ENCODE measurements around the gene MLXIP. TPM values are rescaled to one million over a fixed set of nuclear protein-coding genes. Genes with fewer than 3 reads are reported as not detected.
"Not testable (repeated sequence)": the region's sequence is repeated elsewhere in the genome, so short reads cannot be mapped to it uniquely, and the experiment has no call there.

MLXIP gene
- total RNA-seq, 1 donor from 2014 or later: 16.9 TPM

DNA sequence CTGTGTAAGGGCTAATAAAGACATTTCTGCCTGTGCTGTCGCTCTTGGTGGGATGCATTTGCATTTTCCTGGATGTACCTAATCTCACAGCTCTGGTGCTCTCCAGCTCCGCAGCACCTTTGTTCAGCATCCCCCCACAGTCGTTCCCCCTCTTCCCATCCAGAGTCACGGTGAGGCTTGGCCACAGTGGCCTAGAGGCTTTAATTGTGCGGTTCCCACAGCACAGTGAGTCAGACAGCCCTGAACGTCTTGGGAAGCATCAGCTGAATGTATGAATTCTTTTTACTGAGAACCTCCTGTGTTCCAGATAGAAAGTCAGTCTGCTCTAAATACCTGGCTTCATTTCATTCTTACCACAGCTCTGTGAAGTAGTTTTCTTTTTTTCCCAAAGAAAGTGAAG lies 28.7 kb downstream of the MLXIP start:
- Histone ChIP-seq H3K9me3 (no peaks in the 10 kb centered on the region), H3K27ac (no peak overlapping the region), H3K4me1 (peaks cover 44% of the 10 kb centered on the region), H3K36me3 (no peaks in the 10 kb centered on the region), H3K4me3 (no peak overlapping the region), H3K27me3 (no peaks in the 10 kb centered on the region)
- intact Hi-C loops (cut with DNase I): no loop called here
- no peak for DNase-seq (ENCODE audit: extremely low spot score in 2 of 2)
- TF ChIP-seq POLR2A (IDR thresholded peaks at IDR 0.05) (no peak), POLR2AphosphoS5 (IDR thresholded peaks at IDR 0.05; ENCODE audit: insufficient read depth in 1 of 2, low read depth in 1 of 2) (no peak)
- TF ChIP-seq, protein P1, sequence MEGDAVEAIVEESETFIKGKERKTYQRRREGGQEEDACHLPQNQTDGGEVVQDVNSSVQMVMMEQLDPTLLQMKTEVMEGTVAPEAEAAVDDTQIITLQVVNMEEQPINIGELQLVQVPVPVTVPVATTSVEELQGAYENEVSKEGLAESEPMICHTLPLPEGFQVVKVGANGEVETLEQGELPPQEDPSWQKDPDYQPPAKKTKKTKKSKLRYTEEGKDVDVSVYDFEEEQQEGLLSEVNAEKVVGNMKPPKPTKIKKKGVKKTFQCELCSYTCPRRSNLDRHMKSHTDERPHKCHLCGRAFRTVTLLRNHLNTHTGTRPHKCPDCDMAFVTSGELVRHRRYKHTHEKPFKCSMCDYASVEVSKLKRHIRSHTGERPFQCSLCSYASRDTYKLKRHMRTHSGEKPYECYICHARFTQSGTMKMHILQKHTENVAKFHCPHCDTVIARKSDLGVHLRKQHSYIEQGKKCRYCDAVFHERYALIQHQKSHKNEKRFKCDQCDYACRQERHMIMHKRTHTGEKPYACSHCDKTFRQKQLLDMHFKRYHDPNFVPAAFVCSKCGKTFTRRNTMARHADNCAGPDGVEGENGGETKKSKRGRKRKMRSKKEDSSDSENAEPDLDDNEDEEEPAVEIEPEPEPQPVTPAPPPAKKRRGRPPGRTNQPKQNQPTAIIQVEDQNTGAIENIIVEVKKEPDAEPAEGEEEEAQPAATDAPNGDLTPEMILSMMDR (IDR thresholded peaks at IDR 0.05): no peak

DNA sequence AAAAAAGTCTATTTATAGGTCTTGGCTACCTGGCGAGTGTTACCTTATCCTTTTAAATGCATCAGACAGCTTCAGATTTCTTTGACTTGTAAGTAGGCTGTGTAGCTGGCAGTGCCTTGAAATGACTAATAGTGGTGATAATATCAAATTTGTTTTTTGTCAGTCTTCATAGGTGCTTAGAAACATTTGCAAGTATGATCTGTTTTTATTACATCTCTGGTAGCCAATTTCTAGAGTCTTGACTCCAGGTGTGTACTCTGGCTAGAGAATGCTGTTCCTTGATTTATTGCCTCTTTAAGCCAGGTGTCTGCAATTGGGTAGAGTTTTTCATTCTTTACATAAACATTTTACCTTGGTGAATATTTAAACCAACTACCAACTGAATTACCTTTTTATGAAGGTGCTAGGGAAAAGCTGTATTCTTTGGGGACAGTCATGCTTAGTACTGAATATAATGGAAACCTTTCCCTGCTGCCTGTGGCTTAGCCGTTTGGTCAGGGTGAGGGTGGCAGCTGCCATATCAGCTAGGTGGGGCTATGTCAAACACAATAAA lies 32.6 kb downstream of the MLXIP start:
- Histone ChIP-seq H3K27me3 (no peaks in the 10 kb centered on the region), H3K27ac (no peak overlapping the region), H3K4me1 (peaks cover 30% of the 10 kb centered on the region), H3K4me3 (no peak overlapping the region), H3K9me3 (no peaks in the 10 kb centered on the region), H3K36me3 (no peaks in the 10 kb centered on the region)
- intact Hi-C loops (cut with DNase I): no loop called here
- no peak for DNase-seq (ENCODE audit: extremely low spot score in 2 of 2)
- TF ChIP-seq POLR2A (IDR thresholded peaks at IDR 0.05) (no peak), POLR2AphosphoS5 (IDR thresholded peaks at IDR 0.05; ENCODE audit: insufficient read depth in 1 of 2, low read depth in 1 of 2) (peak in 1 of 2 donors; percentile 53)
- TF ChIP-seq, protein P1 (IDR thresholded peaks at IDR 0.05): no peak

DNA sequence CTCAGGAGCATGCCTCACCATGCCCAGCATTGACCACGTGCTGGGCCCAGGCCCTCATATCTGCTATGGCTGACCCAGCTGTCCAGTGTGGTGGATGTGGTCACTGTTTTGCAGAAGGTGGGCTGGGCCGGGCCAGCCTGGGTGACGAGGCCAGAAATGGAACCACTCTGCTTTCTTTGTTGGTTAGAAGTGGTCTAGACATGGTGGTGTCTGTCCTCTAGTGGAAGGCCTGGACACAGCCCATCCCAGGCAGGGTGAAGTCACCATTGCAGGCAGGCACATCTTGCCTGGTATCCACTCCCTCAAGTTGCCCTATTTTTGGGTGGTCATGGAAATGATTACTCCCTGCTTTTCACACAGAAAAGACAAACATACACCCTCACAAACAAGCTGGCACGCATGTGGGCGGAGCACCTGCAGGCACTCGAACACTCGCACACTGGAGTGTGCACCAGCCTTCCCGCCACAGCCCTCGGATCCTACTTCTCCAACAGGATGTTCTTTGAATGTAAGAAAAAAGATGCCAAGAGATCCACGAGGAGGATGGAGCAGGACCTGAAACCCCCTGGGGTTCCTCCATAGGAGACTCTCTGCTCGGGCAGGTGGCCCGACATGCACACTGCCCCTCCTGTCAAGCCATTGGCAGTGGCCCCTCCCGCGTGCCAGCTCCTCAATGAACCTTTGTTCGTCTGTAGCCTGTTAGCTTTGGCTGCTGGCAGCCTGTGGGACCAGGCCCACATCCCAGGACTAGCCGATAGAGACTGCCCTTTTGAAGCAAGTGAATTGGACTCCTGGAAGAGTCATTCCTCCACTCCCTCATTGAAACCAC lies 38.4 kb downstream of the MLXIP start:
- no peaks in the 10 kb centered on the region for H3K9me3 ChIP-seq
- no peak overlapping the region for H3K27ac ChIP-seq
- H3K4me1 ChIP-seq: peaks cover 18% of the 10 kb centered on the region
- intact Hi-C loops (cut with DNase I): no loop called here
- H3K4me3 ChIP-seq: no peak overlapping the region
- peak in 1 of 2 donors; percentile 79 for DNase-seq (ENCODE audit: extremely low spot score in 2 of 2)
- no peaks in the 10 kb centered on the region for H3K36me3 ChIP-seq
- TF ChIP-seq POLR2AphosphoS5 (IDR thresholded peaks at IDR 0.05; ENCODE audit: insufficient read depth in 1 of 2, low read depth in 1 of 2): no peak
- H3K27me3 ChIP-seq: no peaks in the 10 kb centered on the region

DNA sequence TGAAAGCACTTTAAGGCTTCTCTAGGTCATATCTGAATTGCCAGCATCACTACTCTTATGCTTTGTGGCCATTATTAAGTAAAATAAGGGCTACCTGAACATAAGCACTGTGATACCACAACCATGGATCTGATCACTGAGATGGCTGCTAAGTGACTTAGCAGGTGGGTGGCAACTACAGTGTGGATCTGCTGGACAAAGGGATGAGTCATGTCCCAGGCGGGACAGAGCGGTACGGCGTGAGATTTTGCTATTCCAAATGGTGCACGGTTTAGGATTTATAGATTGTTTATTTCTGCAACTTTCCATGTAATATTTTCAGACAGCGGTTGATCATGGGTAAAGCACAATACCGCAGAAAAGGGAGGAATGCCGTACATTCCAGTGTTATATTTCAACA lies 39.4 kb downstream of the MLXIP start:
- Histone ChIP-seq H3K4me1 (peaks cover 26% of the 10 kb centered on the region), H3K36me3 (no peaks in the 10 kb centered on the region), H3K27ac (no peak overlapping the region), H3K9me3 (no peaks in the 10 kb centered on the region), H3K4me3 (no peak overlapping the region), H3K27me3 (no peaks in the 10 kb centered on the region)
- no peak for DNase-seq (ENCODE audit: extremely low spot score in 2 of 2)
- TF ChIP-seq, protein P1 (IDR thresholded peaks at IDR 0.05): no peak
- TF ChIP-seq POLR2AphosphoS5 (IDR thresholded peaks at IDR 0.05; ENCODE audit: insufficient read depth in 1 of 2, low read depth in 1 of 2) (no peak), POLR2A (IDR thresholded peaks at IDR 0.05) (no peak)
- intact Hi-C loops (cut with DNase I): no loop called here

DNA sequence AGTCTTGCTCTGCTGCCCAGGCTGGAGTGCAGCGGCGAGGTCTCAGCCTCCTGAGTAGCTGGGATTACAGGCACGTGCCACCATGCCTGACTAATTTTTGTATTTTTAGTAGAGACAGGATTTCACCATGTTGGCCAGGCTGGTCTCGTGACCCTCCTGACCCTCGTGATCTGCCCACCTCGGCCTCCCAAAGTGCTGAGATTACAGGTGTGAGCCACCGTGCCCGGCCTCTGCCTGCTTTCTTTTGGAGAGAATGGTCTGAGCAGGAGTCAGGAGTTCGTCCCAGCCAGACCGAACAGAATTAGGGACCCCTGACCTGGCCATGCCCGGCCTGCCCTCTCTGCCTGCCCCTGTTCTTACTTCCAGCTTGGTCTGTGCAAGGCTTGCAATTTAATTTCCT lies 42.8 kb downstream of the MLXIP start:
- H3K27me3 ChIP-seq; DNase-seq (ENCODE audit: extremely low spot score in 2 of 2); H3K4me3 ChIP-seq; H3K27ac ChIP-seq; H3K36me3 ChIP-seq; H3K9me3 ChIP-seq; intact Hi-C loops (cut with DNase I): not testable (repeated sequence)
- H3K4me1 ChIP-seq: peaks cover 39% of the 10 kb centered on the region

DNA sequence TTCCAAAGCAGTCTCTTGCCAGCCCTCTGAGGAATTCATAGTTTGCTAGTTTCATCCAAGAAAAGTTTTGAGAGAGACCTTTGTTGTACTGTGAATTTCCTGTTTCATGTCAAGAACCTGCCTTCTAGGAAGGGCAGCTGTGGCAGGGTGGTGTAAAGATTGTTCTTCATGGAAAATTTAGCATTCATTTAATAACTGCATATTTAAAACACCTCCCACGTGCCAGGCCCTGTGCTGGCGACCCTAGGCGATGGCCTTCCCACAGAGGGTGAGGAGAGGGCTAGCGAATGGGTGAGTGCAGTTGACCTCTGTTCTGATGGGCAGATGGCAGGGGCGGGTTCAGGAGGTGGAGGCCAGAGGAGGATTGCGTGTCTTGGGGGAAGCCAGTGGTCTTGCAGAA lies 43.2 kb downstream of the MLXIP start:
- no peak for TF ChIP-seq POLR2AphosphoS5 (IDR thresholded peaks at IDR 0.05; ENCODE audit: insufficient read depth in 1 of 2, low read depth in 1 of 2)
- TF ChIP-seq, protein P1 (IDR thresholded peaks at IDR 0.05): no peak
- TF ChIP-seq POLR2A (IDR thresholded peaks at IDR 0.05): no peak
- peaks cover 39% of the 10 kb centered on the region for H3K4me1 ChIP-seq
- no peak overlapping the region for H3K27ac ChIP-seq

More for the DNA sequence above, 43.2 kb downstream of the MLXIP start:
- no peaks in the 10 kb centered on the region for H3K9me3 ChIP-seq
- H3K27me3 ChIP-seq: no peaks in the 10 kb centered on the region
- no peak overlapping the region for H3K4me3 ChIP-seq
- intact Hi-C loops (cut with DNase I): loop anchor here (2.0 kb wide), 1 partner anchor 67 kb away; no protein-coding TSS in a partner anchor
- no peak for DNase-seq (ENCODE audit: extremely low spot score in 2 of 2)
- no peaks in the 10 kb centered on the region for H3K36me3 ChIP-seq
